Astrocyte (in vitro differentiated cells and primary cell): ENCODE measurements around the gene DUSP10.

Source experiments
- CTCF ChIP-seq: IDR thresholded peaks from 2 replicates; pipeline ENCODE4 v1.5.1; 2011; ENCODE audit warnings: low read depth, mild to moderate bottlenecking, inconsistent platforms, low read length, moderate library complexity; ENCODE audit not compliant: insufficient read depth
- EZH2 ChIP-seq: IDR thresholded peaks from 2 replicates; pipeline ENCODE4 v1.6.1; 2012; ENCODE audit warnings: mild to moderate bottlenecking, low read length, inconsistent platforms; ENCODE audit not compliant: insufficient read depth

- no peak for TF ChIP-seq CTCF
- TF ChIP-seq EZH2: no peak
These were observed 9.5 kb upstream of the DUSP10 start for GRCh38 chr1:221751226-221751887.
